ENCODE results near the gene MTHFR.

The MTHFR gene

DNA sequence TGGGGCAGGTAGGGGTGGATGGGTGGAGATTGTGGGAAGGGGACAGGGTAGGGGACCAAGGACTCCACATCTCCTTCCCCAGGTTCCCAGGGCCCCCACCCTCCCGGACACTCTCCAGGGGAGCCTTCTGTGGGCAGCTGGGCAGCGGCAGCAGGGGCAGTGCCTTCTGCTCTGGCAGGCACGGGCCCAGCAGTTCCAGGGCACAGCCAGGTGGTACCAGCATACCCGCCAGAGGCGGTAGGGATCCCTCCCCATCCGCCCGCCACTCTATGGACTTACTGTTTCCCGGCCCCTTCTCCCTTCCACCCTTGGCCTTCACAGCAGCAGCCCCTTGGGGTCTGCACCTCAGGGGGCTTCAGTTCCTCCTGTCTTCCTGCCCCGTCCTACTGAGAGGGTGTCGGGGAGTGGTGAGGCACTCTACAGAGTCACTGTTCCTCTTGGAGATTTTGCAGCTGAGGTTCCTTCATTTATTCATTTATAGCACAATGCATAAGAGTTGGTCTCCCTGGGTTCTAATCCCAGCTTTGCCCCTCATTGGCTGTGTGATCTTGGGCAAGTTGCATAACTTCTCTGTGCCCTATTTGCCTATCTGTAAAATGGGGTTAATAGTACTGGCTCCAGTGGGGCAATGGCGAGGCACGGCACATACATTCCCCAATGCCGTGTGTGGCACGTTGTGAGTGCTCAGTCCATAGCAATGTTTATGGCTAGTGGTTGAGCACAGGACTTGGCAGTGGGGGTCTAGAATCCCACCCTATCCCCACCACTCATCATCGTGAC, 26.7 kb downstream of the MTHFR start:
- no peaks in the 10 kb centered on the region for H3K36me3 ChIP-seq (ENCODE audit: control insufficient read depth, insufficient read depth, low read length)
- DNase-seq (ENCODE audit: extremely low read depth, insufficient read length): no peak
- TF ChIP-seq, protein P1, sequence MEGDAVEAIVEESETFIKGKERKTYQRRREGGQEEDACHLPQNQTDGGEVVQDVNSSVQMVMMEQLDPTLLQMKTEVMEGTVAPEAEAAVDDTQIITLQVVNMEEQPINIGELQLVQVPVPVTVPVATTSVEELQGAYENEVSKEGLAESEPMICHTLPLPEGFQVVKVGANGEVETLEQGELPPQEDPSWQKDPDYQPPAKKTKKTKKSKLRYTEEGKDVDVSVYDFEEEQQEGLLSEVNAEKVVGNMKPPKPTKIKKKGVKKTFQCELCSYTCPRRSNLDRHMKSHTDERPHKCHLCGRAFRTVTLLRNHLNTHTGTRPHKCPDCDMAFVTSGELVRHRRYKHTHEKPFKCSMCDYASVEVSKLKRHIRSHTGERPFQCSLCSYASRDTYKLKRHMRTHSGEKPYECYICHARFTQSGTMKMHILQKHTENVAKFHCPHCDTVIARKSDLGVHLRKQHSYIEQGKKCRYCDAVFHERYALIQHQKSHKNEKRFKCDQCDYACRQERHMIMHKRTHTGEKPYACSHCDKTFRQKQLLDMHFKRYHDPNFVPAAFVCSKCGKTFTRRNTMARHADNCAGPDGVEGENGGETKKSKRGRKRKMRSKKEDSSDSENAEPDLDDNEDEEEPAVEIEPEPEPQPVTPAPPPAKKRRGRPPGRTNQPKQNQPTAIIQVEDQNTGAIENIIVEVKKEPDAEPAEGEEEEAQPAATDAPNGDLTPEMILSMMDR (IDR thresholded peaks at IDR 0.05; ENCODE audit: insufficient read depth, low read length, poor library complexity, severe bottlenecking): no peak
- H3K4me3 ChIP-seq (replicated peaks; ENCODE audit: low read depth, low read length): no peak overlapping the region
- no peaks in the 10 kb centered on the region for H3K27me3 ChIP-seq (replicated peaks; ENCODE audit: control insufficient read depth, insufficient read depth, low read length)

DNA sequence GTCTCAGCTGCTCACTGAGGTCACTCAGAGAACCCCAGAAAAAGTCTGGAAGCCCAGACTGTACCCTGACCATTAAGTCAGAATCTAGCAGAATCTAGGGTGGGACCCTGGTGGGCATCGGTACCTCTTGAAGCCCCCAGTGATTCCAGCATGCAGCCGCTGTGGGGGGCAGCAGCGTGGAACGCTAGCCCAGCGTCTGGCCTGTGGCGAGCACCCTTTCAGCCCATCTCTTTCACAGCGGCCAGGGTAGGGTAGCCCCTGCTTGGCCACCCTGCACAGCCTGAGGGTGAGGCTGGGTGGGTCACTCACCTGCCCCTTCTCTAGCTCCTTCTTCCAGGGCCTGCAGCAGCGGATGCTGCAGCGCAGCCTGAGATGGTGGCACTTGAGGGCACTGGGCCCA, 27.4 kb downstream of the MTHFR start:
- DNase-seq (ENCODE audit: extremely low read depth, insufficient read length): no peak
- Histone ChIP-seq H3K4me3 (replicated peaks; ENCODE audit: low read depth, low read length) (no peak overlapping the region), H3K27me3 (replicated peaks; ENCODE audit: control insufficient read depth, insufficient read depth, low read length) (no peaks in the 10 kb centered on the region), H3K36me3 (ENCODE audit: control insufficient read depth, insufficient read depth, low read length) (no peaks in the 10 kb centered on the region)
- TF ChIP-seq, protein P1 (IDR thresholded peaks at IDR 0.05; ENCODE audit: insufficient read depth, low read length, poor library complexity, severe bottlenecking): no peak

DNA sequence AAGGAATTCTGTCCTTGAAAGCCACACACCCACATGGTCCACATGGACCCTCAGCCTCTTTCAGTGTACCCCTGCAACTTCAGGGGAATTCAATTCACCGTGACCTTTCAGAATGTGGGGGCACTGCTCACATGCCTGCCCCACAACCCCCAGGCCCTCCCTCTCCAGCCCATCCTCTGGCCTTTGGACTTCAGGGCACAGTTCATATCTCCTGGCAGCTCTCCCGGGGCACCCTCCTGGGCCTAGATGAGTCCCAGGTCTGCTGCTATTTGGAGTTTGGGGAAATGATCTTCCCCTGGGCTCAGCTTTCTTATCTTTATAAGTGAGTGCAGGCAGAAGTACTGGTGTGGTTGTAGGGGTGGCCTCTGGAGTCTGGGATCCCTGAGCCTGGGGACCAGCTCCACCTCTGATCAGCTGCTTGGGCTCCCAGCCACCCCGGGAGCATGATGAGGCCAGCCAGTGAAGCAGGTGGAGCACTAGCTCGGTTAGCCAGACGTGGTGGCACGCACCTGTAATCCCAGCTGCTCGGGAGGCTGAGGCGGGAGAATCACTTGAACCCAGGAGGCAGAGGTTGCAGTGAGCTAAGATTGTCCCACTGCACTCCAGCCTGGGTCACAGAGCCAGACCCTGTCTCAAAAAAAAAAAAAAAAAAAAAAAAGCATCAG, 28.0 kb downstream of the MTHFR start:
- Histone ChIP-seq H3K36me3 (ENCODE audit: control insufficient read depth, insufficient read depth, low read length) (no peaks in the 10 kb centered on the region), H3K4me3 (replicated peaks; ENCODE audit: low read depth, low read length) (no peak overlapping the region), H3K27me3 (replicated peaks; ENCODE audit: control insufficient read depth, insufficient read depth, low read length) (no peaks in the 10 kb centered on the region)
- no peak for DNase-seq (ENCODE audit: extremely low read depth, insufficient read length)
- TF ChIP-seq, protein P1 (IDR thresholded peaks at IDR 0.05; ENCODE audit: insufficient read depth, low read length, poor library complexity, severe bottlenecking): no peak

DNA sequence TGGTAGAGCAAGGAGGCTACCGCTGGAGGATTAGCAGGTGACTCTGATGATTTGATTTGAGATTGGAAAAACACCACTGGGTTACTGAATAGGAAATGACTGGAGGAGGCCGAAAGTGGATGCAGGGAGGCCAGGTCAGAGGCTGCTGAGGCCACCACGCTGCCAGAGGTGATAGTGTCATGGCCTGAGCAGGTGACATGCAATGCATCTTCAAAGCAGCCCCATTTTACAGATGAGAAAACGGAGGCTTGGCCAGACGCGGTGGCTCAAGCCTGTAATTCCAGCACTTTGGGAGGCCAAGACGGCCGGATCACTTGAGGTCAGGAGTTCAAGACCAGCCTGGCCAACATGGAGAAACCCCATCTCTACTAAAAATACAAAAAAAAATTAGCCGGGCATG, 31.0 kb downstream of the MTHFR start:
- Histone ChIP-seq H3K4me3 (replicated peaks; ENCODE audit: low read depth, low read length) (no peak overlapping the region), H3K27me3 (replicated peaks; ENCODE audit: control insufficient read depth, insufficient read depth, low read length) (no peaks in the 10 kb centered on the region), H3K36me3 (ENCODE audit: control insufficient read depth, insufficient read depth, low read length) (no peaks in the 10 kb centered on the region)
- TF ChIP-seq, protein P1 (IDR thresholded peaks at IDR 0.05; ENCODE audit: insufficient read depth, low read length, poor library complexity, severe bottlenecking): no peak
- DNase-seq (ENCODE audit: extremely low read depth, insufficient read length): no peak

DNA sequence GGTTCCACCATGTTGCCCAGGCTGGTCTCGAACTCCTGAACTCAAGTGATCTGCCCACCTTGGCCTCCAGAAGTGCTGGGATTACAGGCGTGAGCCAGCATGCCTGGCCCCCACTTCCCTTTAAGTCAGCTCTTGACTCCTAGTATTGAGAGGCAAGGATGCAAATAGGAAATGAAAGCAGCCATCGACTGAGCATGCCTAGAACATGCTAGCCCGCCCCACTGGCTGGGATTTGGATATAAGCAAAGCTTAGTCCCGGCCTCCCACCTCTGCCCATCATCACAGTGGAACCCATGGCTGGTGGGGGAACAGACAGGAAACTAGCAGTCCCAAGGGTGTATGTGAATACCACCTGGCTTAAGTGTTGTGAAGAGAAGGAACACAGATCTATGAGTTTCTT, 33.3 kb downstream of the MTHFR start:
- TF ChIP-seq, protein P1 (IDR thresholded peaks at IDR 0.05; ENCODE audit: insufficient read depth, low read length, poor library complexity, severe bottlenecking): no peak
- H3K36me3 ChIP-seq (ENCODE audit: control insufficient read depth, insufficient read depth, low read length): no peaks in the 10 kb centered on the region
- no peak for DNase-seq (ENCODE audit: extremely low read depth, insufficient read length)
- no peak overlapping the region for H3K4me3 ChIP-seq (replicated peaks; ENCODE audit: low read depth, low read length)
- H3K27me3 ChIP-seq (replicated peaks; ENCODE audit: control insufficient read depth, insufficient read depth, low read length): no peaks in the 10 kb centered on the region; the same call in 1 of the 2 replicates

Data from GM06990 (cell line).